WTC11 (cell line): ENCODE measurements around the gene COPZ1. TPM values are rescaled to one million over a fixed set of nuclear protein-coding genes. Genes with fewer than 3 reads are reported as not detected.

ENCODE experiments used
- ATAC-seq: fragments of 200-7000 bp; cut with Tn5 transposase; 2 replicates; pipeline ENCODE4 v1.10.0; 2021; ENCODE audit warnings: mild to moderate bottlenecking, moderate library complexity
- CTCF ChIA-PET: fragments of 300-600 bp; sonication (Branson Sonifier 250); formaldehyde crosslinking; loops from one replicate; lab custom pipeline; 2021; ENCODE audit warnings: antibody characterized with exemption; lab: Charles Lee
- POLR2A ChIA-PET: fragments of 350-600 bp; sonication (Branson Sonifier 250); formaldehyde crosslinking; loops from one replicate; lab custom pipeline; 2021; ENCODE audit warnings: antibody characterized with exemption; lab: Charles Lee
- DNase-seq: peaks from one replicate; pipeline ENCODE4 v3.0.0; 2021; ENCODE audit warnings: low spot score
- H3K27ac Mint-ChIP-seq: 2 replicates; pipeline ENCODE4 v1.8.0; 2021; ENCODE audit warnings: mixed read lengths
- H3K27me3 Mint-ChIP-seq: 2 replicates; pipeline ENCODE4 v1.8.0; 2021; ENCODE audit warnings: low read depth, mild to moderate bottlenecking, moderate library complexity, mixed read lengths
- H3K36me3 Mint-ChIP-seq: 2 replicates; pipeline ENCODE4 v1.8.0; 2021; ENCODE audit warnings: mixed read lengths
- H3K4me1 Mint-ChIP-seq: 2 replicates; pipeline ENCODE4 v1.8.0; 2022; ENCODE audit warnings: mixed read lengths
- H3K4me3 Mint-ChIP-seq: 2 replicates; pipeline ENCODE4 v1.8.0; 2021; ENCODE audit warnings: mild to moderate bottlenecking, moderate library complexity, mixed read lengths
- H3K9me3 Mint-ChIP-seq: 2 replicates; pipeline ENCODE4 v1.8.0; 2021; ENCODE audit warnings: mixed read lengths
- AR ChIP-seq: fragments of 250-450 bp; sonication (Bioruptor Pico); IDR thresholded peaks from 2 replicates; pipeline ENCODE4 v1.9.0; 2021; ENCODE audit warnings: mild to moderate bottlenecking
- ARID4B ChIP-seq: sonication (generic); formaldehyde crosslinking; IDR thresholded peaks from 2 replicates; pipeline ENCODE4 v1.8.0; 2023; ENCODE audit warnings: missing genetic modification reagents, mild to moderate bottlenecking, borderline replicate concordance
- ATF2 ChIP-seq: sonication (generic); formaldehyde crosslinking; IDR thresholded peaks from 2 replicates; pipeline ENCODE4 v1.8.1; 2022; ENCODE audit warnings: low read depth, missing genetic modification reagents, borderline replicate concordance
- HMGA2 ChIP-seq: fragments of 250-450 bp; sonication (Bioruptor Pico); IDR thresholded peaks from 2 replicates; pipeline ENCODE4 v1.4.0; 2021; ENCODE audit warnings: mild to moderate bottlenecking, moderate library complexity
- HMGXB4 ChIP-seq: sonication (generic); formaldehyde crosslinking; IDR thresholded peaks from 2 replicates; pipeline ENCODE4 v1.8.1; 2023; ENCODE audit warnings: mild to moderate bottlenecking, moderate library complexity, missing genetic modification reagents
- JAZF1 ChIP-seq: fragments of 250-450 bp; sonication (Bioruptor Pico); IDR thresholded peaks from 2 replicates; pipeline ENCODE4 v1.9.0; 2021; ENCODE audit warnings: moderate library complexity, mild to moderate bottlenecking, inconsistent platforms
- MAX ChIP-seq: sonication (generic); formaldehyde crosslinking; IDR thresholded peaks from 2 replicates; pipeline ENCODE4 v1.8.0; 2022; ENCODE audit warnings: mild to moderate bottlenecking, missing genetic modification reagents
- MYBL2 ChIP-seq: sonication (generic); formaldehyde crosslinking; IDR thresholded peaks from 2 replicates; pipeline ENCODE4 v1.8.1; 2023; ENCODE audit warnings: mild to moderate bottlenecking, moderate library complexity, missing genetic modification reagents
- SP1 ChIP-seq: sonication (generic); formaldehyde crosslinking; conservative IDR thresholded peaks from 2 replicates; pipeline ENCODE4 v1.8.1; 2022; ENCODE audit warnings: missing genetic modification reagents
- TP53 ChIP-seq: sonication (generic); formaldehyde crosslinking; IDR thresholded peaks from 2 replicates; pipeline ENCODE4 v1.8.1; 2023; ENCODE audit warnings: mild to moderate bottlenecking, missing genetic modification reagents
- ZNF281 ChIP-seq: sonication (generic); formaldehyde crosslinking; IDR thresholded peaks from 2 replicates; pipeline ENCODE4 v1.8.0; 2023; ENCODE audit warnings: mild to moderate bottlenecking, missing genetic modification reagents
- total RNA-seq: library from RNA; stranded (reverse); gene quantifications from 3 replicates; pipeline ENCODE4 v1.2.3, GENCODE V29; 2021

Gene COPZ1
- total RNA-seq, 1 experiment from 2014 or later = 98.2 TPM

- POLR2A ChIA-PET = interaction anchor here (0.7 kb wide), 1 partner anchor 22 kb away, joined by 3 read pairs; no protein-coding TSS in a partner anchor
- TF ChIP-seq ARID4B (CRISPR knock-in tag) = no peak
- no peak for TF ChIP-seq JAZF1 (CRISPR knock-in tag)
- no peak for TF ChIP-seq SP1 (CRISPR knock-in tag)
- TF ChIP-seq AR (CRISPR knock-in tag) = no peak
- TF ChIP-seq MYBL2 (CRISPR knock-in tag) = no peak
- no peak for TF ChIP-seq ZNF281 (CRISPR knock-in tag)
- TF ChIP-seq HMGA2 (CRISPR knock-in tag) = no peak
- no peak for TF ChIP-seq ATF2 (CRISPR knock-in tag)
- no peak for TF ChIP-seq MAX (CRISPR knock-in tag)
- no peak for TF ChIP-seq TP53
- TF ChIP-seq HMGXB4 = no peak
- H3K4me3 Mint-ChIP-seq = no peak overlapping the region
- H3K27ac Mint-ChIP-seq = no peak overlapping the region
- ATAC-seq = no peak
- H3K9me3 Mint-ChIP-seq = no peaks in the 10 kb centered on the region
- no peak for DNase-seq
- H3K27me3 Mint-ChIP-seq = no peaks in the 10 kb centered on the region
- peaks cover 29% of the 10 kb centered on the region for H3K4me1 Mint-ChIP-seq
- no peaks in the 10 kb centered on the region for H3K36me3 Mint-ChIP-seq
- CTCF ChIA-PET = interaction anchor here (0.8 to 1.2 kb wide), 2 partner anchors 48 to 116 kb away, joined by 4 to 6 read pairs; no protein-coding TSS in a partner anchor
Observed at GRCh38 chr12:54330442-54330841, 5.5 kb downstream of the COPZ1 start.
